ENCODE data around the gene PROZ.

PROZ gene

GRCh38 chr13:113143466-113144254 lies 14.8 kb upstream of the PROZ start:
- no peak for TF ChIP-seq GATA2 (IDR thresholded peaks at IDR 0.05; ENCODE audit: low read depth, low read length)
- no peak for TF ChIP-seq GATA3 (IDR thresholded peaks at IDR 0.05; ENCODE audit: low read depth, low read length)

GRCh38 chr13:113144255-113144629 lies 14.2 kb upstream of the PROZ start:
- no peak for TF ChIP-seq GATA3 (IDR thresholded peaks at IDR 0.05; ENCODE audit: low read depth, low read length)
- no peak for TF ChIP-seq GATA2 (IDR thresholded peaks at IDR 0.05; ENCODE audit: low read depth, low read length)

- TF ChIP-seq GATA3 (IDR thresholded peaks at IDR 0.05; ENCODE audit: low read depth, low read length) (no peak), GATA2 (IDR thresholded peaks at IDR 0.05; ENCODE audit: low read depth, low read length) (no peak)
These were observed 13.0 kb upstream of the PROZ start for GRCh38 chr13:113145496-113145895.

GRCh38 chr13:113145911-113146598 lies 12.4 kb upstream of the PROZ start:
- TF ChIP-seq GATA3 (IDR thresholded peaks at IDR 0.05; ENCODE audit: low read depth, low read length) (no peak), GATA2 (IDR thresholded peaks at IDR 0.05; ENCODE audit: low read depth, low read length) (no peak)

- TF ChIP-seq GATA3 (IDR thresholded peaks at IDR 0.05; ENCODE audit: low read depth, low read length) (no peak), GATA2 (IDR thresholded peaks at IDR 0.05; ENCODE audit: low read depth, low read length) (no peak)
These were observed 11.7 kb upstream of the PROZ start for GRCh38 chr13:113146750-113147149.

GRCh38 chr13:113147206-113147605 lies 11.2 kb upstream of the PROZ start:
- TF ChIP-seq GATA2 (IDR thresholded peaks at IDR 0.05; ENCODE audit: low read depth, low read length) (no peak), GATA3 (IDR thresholded peaks at IDR 0.05; ENCODE audit: low read depth, low read length) (no peak)

- TF ChIP-seq GATA3 (IDR thresholded peaks at IDR 0.05; ENCODE audit: low read depth, low read length) (no peak), GATA2 (IDR thresholded peaks at IDR 0.05; ENCODE audit: low read depth, low read length) (no peak)
These were observed 10.0 kb upstream of the PROZ start for GRCh38 chr13:113148407-113148806.

GRCh38 chr13:113148940-113149503 lies 9.4 kb upstream of the PROZ start:
- TF ChIP-seq GATA2 (IDR thresholded peaks at IDR 0.05; ENCODE audit: low read depth, low read length) (no peak), GATA3 (IDR thresholded peaks at IDR 0.05; ENCODE audit: low read depth, low read length) (no peak)

GRCh38 chr13:113149711-113150549 lies 8.5 kb upstream of the PROZ start:
- no peak for TF ChIP-seq GATA3 (IDR thresholded peaks at IDR 0.05; ENCODE audit: low read depth, low read length)
- TF ChIP-seq GATA2 (IDR thresholded peaks at IDR 0.05; ENCODE audit: low read depth, low read length) = no peak

- TF ChIP-seq GATA2 (IDR thresholded peaks at IDR 0.05; ENCODE audit: low read depth, low read length) (no peak), GATA3 (IDR thresholded peaks at IDR 0.05; ENCODE audit: low read depth, low read length) (no peak)
These were observed 7.7 kb upstream of the PROZ start for GRCh38 chr13:113150550-113151365.

- TF ChIP-seq GATA2 (IDR thresholded peaks at IDR 0.05; ENCODE audit: low read depth, low read length) (no peak), GATA3 (IDR thresholded peaks at IDR 0.05; ENCODE audit: low read depth, low read length) (no peak)
These were observed 6.4 kb upstream of the PROZ start for GRCh38 chr13:113151745-113152690.

GRCh38 chr13:113152691-113152983 lies 5.8 kb upstream of the PROZ start:
- TF ChIP-seq GATA3 (IDR thresholded peaks at IDR 0.05; ENCODE audit: low read depth, low read length) = no peak
